Measurements from ENCODE around the gene KRTAP4-7. TPM values are rescaled to one million over a fixed set of nuclear protein-coding genes. Genes with fewer than 3 reads are reported as not detected.
"Not testable (repeated sequence)": the region's sequence is repeated elsewhere in the genome, so short reads cannot be mapped to it uniquely, and the experiment has no call there.

KRTAP4-7 gene
- total RNA-seq, 1 donor from 2014 or later, result not detected

GRCh38 chr17:41063449-41063848, 20.5 kb upstream of the KRTAP4-7 start:
- H3K4me1 Mint-ChIP-seq (ENCODE audit: unreplicated experiment), result no peaks in the 10 kb centered on the region
- peaks cover 1% of the 10 kb centered on the region for H3K27me3 Mint-ChIP-seq (ENCODE audit: unreplicated experiment)
- TF ChIP-seq CTCF (IDR thresholded peaks at IDR 0.05; ENCODE audit: unreplicated experiment), result no peak

GRCh38 chr17:41064301-41064700, 19.6 kb upstream of the KRTAP4-7 start:
- peaks cover 1% of the 10 kb centered on the region for H3K27me3 Mint-ChIP-seq (ENCODE audit: unreplicated experiment)
- no peak for DNase-seq (ENCODE audit: low spot score)
- no peak for TF ChIP-seq CTCF (IDR thresholded peaks at IDR 0.05; ENCODE audit: unreplicated experiment)
- H3K9me3 Mint-ChIP-seq (ENCODE audit: unreplicated experiment), result no peaks in the 10 kb centered on the region
- no peaks in the 10 kb centered on the region for H3K4me1 Mint-ChIP-seq (ENCODE audit: unreplicated experiment)
- H3K27ac Mint-ChIP-seq (ENCODE audit: unreplicated experiment), result no peak overlapping the region
- no peak overlapping the region for H3K4me3 Mint-ChIP-seq (ENCODE audit: unreplicated experiment)
- H3K36me3 Mint-ChIP-seq (ENCODE audit: low read depth, unreplicated experiment), result no peaks in the 10 kb centered on the region

More at GRCh38 chr17:41063449-41063848, 20.5 kb upstream of the KRTAP4-7 start:
- H3K36me3 Mint-ChIP-seq (ENCODE audit: low read depth, unreplicated experiment), result no peaks in the 10 kb centered on the region
- DNase-seq (ENCODE audit: low spot score), result no peak
- no peaks in the 10 kb centered on the region for H3K9me3 Mint-ChIP-seq (ENCODE audit: unreplicated experiment)
- no peak overlapping the region for H3K27ac Mint-ChIP-seq (ENCODE audit: unreplicated experiment)
- no peak overlapping the region for H3K4me3 Mint-ChIP-seq (ENCODE audit: unreplicated experiment)

GRCh38 chr17:41065016-41065689, 18.8 kb upstream of the KRTAP4-7 start:
- DNase-seq (ENCODE audit: low spot score); H3K36me3 Mint-ChIP-seq (ENCODE audit: low read depth, unreplicated experiment); H3K27ac Mint-ChIP-seq (ENCODE audit: unreplicated experiment); H3K4me3 Mint-ChIP-seq (ENCODE audit: unreplicated experiment); H3K9me3 Mint-ChIP-seq (ENCODE audit: unreplicated experiment); H3K27me3 Mint-ChIP-seq (ENCODE audit: unreplicated experiment); H3K4me1 Mint-ChIP-seq (ENCODE audit: unreplicated experiment): not testable (repeated sequence)

GRCh38 chr17:41065829-41066624, 17.9 kb upstream of the KRTAP4-7 start, which contains the start of gene KRTAP2-4:
TSS of gene KRTAP2-4 (minus strand) at chr17:41065879. CDS start at chr17:41065845, 34 bp downstream.
- peaks cover 1% of the 10 kb centered on the region for H3K27me3 Mint-ChIP-seq (ENCODE audit: unreplicated experiment)
- H3K4me3 Mint-ChIP-seq (ENCODE audit: unreplicated experiment), result no peak within 1 kb of the TSS
- H3K36me3 Mint-ChIP-seq (ENCODE audit: low read depth, unreplicated experiment), result no peaks in the 10 kb centered on the region
- TF ChIP-seq CTCF (IDR thresholded peaks at IDR 0.05; ENCODE audit: unreplicated experiment), result no peak
- no peak within 1 kb of the TSS for H3K27ac Mint-ChIP-seq (ENCODE audit: unreplicated experiment)
- H3K9me3 Mint-ChIP-seq (ENCODE audit: unreplicated experiment), result no peaks in the 10 kb centered on the region
- DNase-seq (ENCODE audit: low spot score), result no peak
- no peaks in the 10 kb centered on the region for H3K4me1 Mint-ChIP-seq (ENCODE audit: unreplicated experiment)

- Mint-ChIP-seq H3K36me3 (ENCODE audit: low read depth, unreplicated experiment) (no peaks in the 10 kb centered on the region), H3K27ac (ENCODE audit: unreplicated experiment) (no peak overlapping the region)
Observed at GRCh38 chr17:41067281-41067680, 16.7 kb upstream of the KRTAP4-7 start.

More at GRCh38 chr17:41067281-41067680, 16.7 kb upstream of the KRTAP4-7 start:
- DNase-seq (ENCODE audit: low spot score), result no peak
- TF ChIP-seq CTCF (IDR thresholded peaks at IDR 0.05; ENCODE audit: unreplicated experiment), result no peak
- no peak overlapping the region for H3K4me3 Mint-ChIP-seq (ENCODE audit: unreplicated experiment)
- no peaks in the 10 kb centered on the region for H3K9me3 Mint-ChIP-seq (ENCODE audit: unreplicated experiment)
- H3K27me3 Mint-ChIP-seq (ENCODE audit: unreplicated experiment), result peaks cover 5% of the 10 kb centered on the region
- no peaks in the 10 kb centered on the region for H3K4me1 Mint-ChIP-seq (ENCODE audit: unreplicated experiment)
